ENCODE data around the gene GTF2E1.

GRCh38 chr3:120749843-120750242 is 7.3 kb downstream of the GTF2E1 start:
- TF ChIP-seq CTCF (IDR thresholded peaks at IDR 0.05; ENCODE audit: insufficient read depth, low read length, poor library complexity, severe bottlenecking) (no peak), EZH2phosphoT487 (conservative IDR thresholded peaks at IDR 0.05; ENCODE audit: low read length) (no peak)
